HepG2 (cell line): Measurements from ENCODE around the gene COL18A1. TPM values are rescaled to one million over a fixed set of nuclear protein-coding genes. Genes with fewer than 3 reads are reported as not detected.

Source experiments
- BORCS8-MEF2B ChIP-seq: sonication (generic); formaldehyde crosslinking; IDR thresholded peaks from 2 replicates; pipeline ENCODE4 v1.8.0; 2022; ENCODE audit warnings: mild to moderate bottlenecking, missing genetic modification reagents
- GATAD2A ChIP-seq: IDR thresholded peaks from 2 replicates; pipeline ENCODE4 v1.6.1; 2016
- HNRNPL ChIP-seq: fragments of 200-400 bp; formaldehyde crosslinking; IDR thresholded peaks from 2 replicates; pipeline ENCODE4 v1.6.1; 2017; ENCODE audit warnings: mild to moderate bottlenecking, low read depth, low read length
- IRF2 ChIP-seq: IDR thresholded peaks from 2 replicates; pipeline ENCODE4 v1.6.1; 2018; ENCODE audit warnings: missing genetic modification reagents, missing compliant biosample characterization
- MAZ ChIP-seq, 2 experiments: sonication (generic) in 1 of 2; formaldehyde crosslinking in 1 of 2; IDR thresholded peaks; 2 replicates each; pipeline versions ENCODE4 v1.5.0 to v1.6.1; 2012 to 2020; ENCODE audit warnings: low read depth in 2 of 2, mild to moderate bottlenecking in 2 of 2, borderline replicate concordance in 1 of 2, improper control_type of control experiment in 1 of 2, low read length in 1 of 2, missing genetic modification reagents in 1 of 2, moderate library complexity in 1 of 2
- MEF2D ChIP-seq: sonication (generic); formaldehyde crosslinking; IDR thresholded peaks from 2 replicates; pipeline ENCODE4 v1.5.1; 2020; ENCODE audit warnings: mild to moderate bottlenecking, missing genetic modification reagents
- MIER3 ChIP-seq: IDR thresholded peaks from 2 replicates; pipeline ENCODE4 v1.6.1; 2016; ENCODE audit warnings: missing compliant biosample characterization, borderline replicate concordance
- SALL2 ChIP-seq: sonication (generic); formaldehyde crosslinking; IDR thresholded peaks from 2 replicates; pipeline ENCODE4 v1.8.1; 2023; ENCODE audit warnings: mild to moderate bottlenecking, missing genetic modification reagents, inconsistent platforms
- SNAPC2 ChIP-seq: sonication (generic); formaldehyde crosslinking; IDR thresholded peaks from 2 replicates; pipeline ENCODE4 v1.8.1; 2022; ENCODE audit warnings: mild to moderate bottlenecking, missing genetic modification reagents
- TAF1 ChIP-seq: sonication (generic); formaldehyde crosslinking; IDR thresholded peaks from 2 replicates; pipeline ENCODE4 v1.4.0; 2020; ENCODE audit warnings: missing genetic modification reagents
- TP53 ChIP-seq: sonication (generic); formaldehyde crosslinking; conservative IDR thresholded peaks from 2 replicates; pipeline ENCODE4 v1.4.0; 2020; ENCODE audit warnings: missing genetic modification reagents
- XBP1 ChIP-seq: sonication (generic); formaldehyde crosslinking; IDR thresholded peaks from 2 replicates; pipeline ENCODE4 v1.5.0; 2020; ENCODE audit warnings: missing genetic modification reagents
- ZBTB10 ChIP-seq: sonication (generic); formaldehyde crosslinking; IDR thresholded peaks from 2 replicates; pipeline ENCODE4 v1.4.0; 2020; ENCODE audit warnings: missing genetic modification reagents, borderline replicate concordance
- ZNF124 ChIP-seq: sonication (generic); formaldehyde crosslinking; IDR thresholded peaks from 2 replicates; pipeline ENCODE4 v1.4.0; 2020; ENCODE audit warnings: missing genetic modification reagents
- ZNF766 ChIP-seq: sonication (generic); formaldehyde crosslinking; IDR thresholded peaks from 2 replicates; pipeline ENCODE4 v1.5.0; 2020; ENCODE audit warnings: missing genetic modification reagents, borderline replicate concordance
- ZNF788 ChIP-seq: sonication (generic); formaldehyde crosslinking; IDR thresholded peaks from 2 replicates; pipeline ENCODE4 v1.5.0; 2020; ENCODE audit warnings: mild to moderate bottlenecking, missing genetic modification reagents, borderline replicate concordance
- polyA plus RNA-seq, 8 experiments: library from polyadenylated mRNA; depleted of rRNA in 3 of 8; stranded (reverse) in 7 of 8; unstranded in 1 of 8; fragments of >200 nt; fragmentation: Illumina TruSeq in 4 of 8; extraction: Trizol in 4 of 8; gene quantifications; 2 replicates each; pipeline versions ENCODE4 v1.2.1 to v1.2.3, GENCODE V29; 2011 to 2016; ENCODE audit warnings: low read depth in 4 of 8, missing spikeins in 1 of 8, mixed read lengths in 1 of 8; ENCODE audit not compliant: insufficient read depth in 1 of 8
- total RNA-seq, 5 experiments: library from RNA; depleted of rRNA; stranded (reverse); fragments of >200 nt; fragmentation: Illumina TruSeq; extraction: Trizol; gene quantifications; 2 replicates each; pipeline ENCODE4 v1.2.3, GENCODE V29; 2016; ENCODE audit warnings: low read depth in 1 of 5
- TF ChIP-seq, protein P1 (sequence below): IDR thresholded peaks from 2 replicates; pipeline ENCODE4 v1.6.1; 2016; ENCODE audit warnings: low read depth, control low read depth
- TF ChIP-seq, protein P2 (sequence below): sonication (generic); formaldehyde crosslinking; conservative IDR thresholded peaks from 2 replicates; pipeline ENCODE4 v1.4.0; 2020; ENCODE audit warnings: missing genetic modification reagents
- TF ChIP-seq, protein P3 (sequence below): sonication (generic); formaldehyde crosslinking; IDR thresholded peaks from 2 replicates; pipeline ENCODE4 v1.4.0; 2020; ENCODE audit warnings: mild to moderate bottlenecking, missing genetic modification reagents

COL18A1 gene
- total and polyA plus RNA-seq, 2 of the 13 experiments (the other 11 are each of a cell fraction or from before 2014, with no cell fraction given): 79.0 to 102 TPM

GRCh38 chr21:45427331-45428271 lies 22.6 kb downstream of the COL18A1 start (continued):
- TF ChIP-seq, protein P1, sequence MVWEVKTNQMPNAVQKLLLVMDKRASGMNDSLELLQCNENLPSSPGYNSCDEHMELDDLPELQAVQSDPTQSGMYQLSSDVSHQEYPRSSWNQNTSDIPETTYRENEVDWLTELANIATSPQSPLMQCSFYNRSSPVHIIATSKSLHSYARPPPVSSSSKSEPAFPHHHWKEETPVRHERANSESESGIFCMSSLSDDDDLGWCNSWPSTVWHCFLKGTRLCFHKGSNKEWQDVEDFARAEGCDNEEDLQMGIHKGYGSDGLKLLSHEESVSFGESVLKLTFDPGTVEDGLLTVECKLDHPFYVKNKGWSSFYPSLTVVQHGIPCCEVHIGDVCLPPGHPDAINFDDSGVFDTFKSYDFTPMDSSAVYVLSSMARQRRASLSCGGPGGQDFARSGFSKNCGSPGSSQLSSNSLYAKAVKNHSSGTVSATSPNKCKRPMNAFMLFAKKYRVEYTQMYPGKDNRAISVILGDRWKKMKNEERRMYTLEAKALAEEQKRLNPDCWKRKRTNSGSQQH (CRISPR knock-in tag): no peak; the same call in 1 of the 2 replicates
- TF ChIP-seq MEF2D (CRISPR knock-in tag) (peak; percentile 88), SNAPC2 (CRISPR knock-in tag) (no peak), XBP1 (peak; percentile 74; the same call in 1 of the 2 replicates), ZNF788 (CRISPR knock-in tag) (peak; percentile 98), TAF1 (CRISPR knock-in tag) (peak; percentile 56; the same call in 1 of the 2 replicates), IRF2 (CRISPR knock-in tag) (peak; percentile 89), MAZ (IDR thresholded peaks at IDR 0.05; ENCODE audit: borderline replicate concordance, low read depth, low read length) (no peak; the same call in 1 of the 2 replicates), MAZ (CRISPR knock-in tag; IDR thresholded peaks at IDR 0.05; ENCODE audit: low read depth) (peak; percentile 97), HNRNPL (peak; percentile 99), SALL2 (CRISPR knock-in tag) (peak; percentile 92), TP53 (peak; percentile 64; the same call in 1 of the 2 replicates), ZBTB10 (peak; percentile 88), MIER3 (CRISPR knock-in tag) (peak; percentile 92; the same call in 1 of the 2 replicates), ZNF766 (CRISPR knock-in tag) (peak; percentile 69; the same call in 1 of the 2 replicates), ZNF124 (CRISPR knock-in tag) (peak; percentile 92), BORCS8-MEF2B (peak; percentile 82; the same call in 1 of the 2 replicates), GATAD2A (peak; percentile 91)
- TF ChIP-seq, protein P2, sequence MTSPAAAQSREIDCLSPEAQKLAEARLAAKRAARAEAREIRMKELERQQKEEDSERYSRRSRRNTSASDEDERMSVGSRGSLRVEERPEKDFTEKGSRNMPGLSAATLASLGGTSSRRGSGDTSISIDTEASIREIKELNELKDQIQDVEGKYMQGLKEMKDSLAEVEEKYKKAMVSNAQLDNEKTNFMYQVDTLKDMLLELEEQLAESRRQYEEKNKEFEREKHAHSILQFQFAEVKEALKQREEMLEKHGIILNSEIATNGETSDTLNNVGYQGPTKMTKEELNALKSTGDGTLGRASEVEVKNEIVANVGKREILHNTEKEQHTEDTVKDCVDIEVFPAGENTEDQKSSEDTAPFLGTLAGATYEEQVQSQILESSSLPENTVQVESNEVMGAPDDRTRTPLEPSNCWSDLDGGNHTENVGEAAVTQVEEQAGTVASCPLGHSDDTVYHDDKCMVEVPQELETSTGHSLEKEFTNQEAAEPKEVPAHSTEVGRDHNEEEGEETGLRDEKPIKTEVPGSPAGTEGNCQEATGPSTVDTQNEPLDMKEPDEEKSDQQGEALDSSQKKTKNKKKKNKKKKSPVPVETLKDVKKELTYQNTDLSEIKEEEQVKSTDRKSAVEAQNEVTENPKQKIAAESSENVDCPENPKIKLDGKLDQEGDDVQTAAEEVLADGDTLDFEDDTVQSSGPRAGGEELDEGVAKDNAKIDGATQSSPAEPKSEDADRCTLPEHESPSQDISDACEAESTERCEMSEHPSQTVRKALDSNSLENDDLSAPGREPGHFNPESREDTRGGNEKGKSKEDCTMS (CRISPR knock-in tag): no peak
- TF ChIP-seq, protein P3, sequence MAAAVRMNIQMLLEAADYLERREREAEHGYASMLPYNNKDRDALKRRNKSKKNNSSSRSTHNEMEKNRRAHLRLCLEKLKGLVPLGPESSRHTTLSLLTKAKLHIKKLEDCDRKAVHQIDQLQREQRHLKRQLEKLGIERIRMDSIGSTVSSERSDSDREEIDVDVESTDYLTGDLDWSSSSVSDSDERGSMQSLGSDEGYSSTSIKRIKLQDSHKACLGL (CRISPR knock-in tag): peak; percentile 95
